Activated T-cell treated with anti-CD3 and anti-CD28 coated beads, Interleukin-2, amount 50 U/mL, for 72 hours (primary cell): ENCODE results near the gene PDE3B. TPM values are rescaled to one million over a fixed set of nuclear protein-coding genes. Genes with fewer than 3 reads are reported as not detected.
"Not testable (repeated sequence)": the region's sequence is repeated elsewhere in the genome, so short reads cannot be mapped to it uniquely, and the experiment has no call there.

Experiments used
- ATAC-seq, 2 donors: fragments of 150-1000 bp; cut with Tn5 transposase; replicated peaks in 1 of 2; 2 replicates each; pipeline ENCODE4 v1.10.0; 2021; ENCODE audit warnings: moderate library complexity in 2 of 2, mild to moderate bottlenecking in 1 of 2
- DNase-seq, 2 donors: peaks; one replicate each; pipeline ENCODE4 v3.0.0; 2021 to 2022; ENCODE audit warnings: mixed read lengths in 1 of 2
- H3K27ac Mint-ChIP-seq: one replicate; pipeline ENCODE4 v1.8.0; 2022; ENCODE audit warnings: mild to moderate bottlenecking, moderate library complexity, mixed read lengths
- H3K27me3 Mint-ChIP-seq: one replicate; pipeline ENCODE4 v1.8.0; 2022; ENCODE audit warnings: low read depth, mixed read lengths
- H3K36me3 Mint-ChIP-seq, 2 donors: one replicate each; pipeline ENCODE4 v1.8.0; 2022; ENCODE audit warnings: mixed read lengths in 2 of 2, mild to moderate bottlenecking in 1 of 2; ENCODE audit not compliant: insufficient read depth in 2 of 2
- H3K4me1 Mint-ChIP-seq: one replicate; pipeline ENCODE4 v1.8.0; 2022; ENCODE audit warnings: low read depth, mixed read lengths
- H3K4me3 Mint-ChIP-seq, 2 donors: one replicate each; pipeline ENCODE4 v1.8.0; 2022; ENCODE audit warnings: mild to moderate bottlenecking in 2 of 2, mixed read lengths in 2 of 2, moderate library complexity in 2 of 2
- H3K9me3 Mint-ChIP-seq, 2 donors: one replicate each; pipeline ENCODE4 v1.8.0; 2022; ENCODE audit warnings: mixed read lengths in 2 of 2
- total RNA-seq, 2 donors: library from RNA; stranded (reverse); gene quantifications; one replicate each; pipeline ENCODE4 v1.2.3, GENCODE V29; 2022

Gene PDE3B
- 10 to 100 TPM; 79.2 to 92.1 TPM for total RNA-seq

- Mint-ChIP-seq H3K4me3 (peak within 1 kb of the TSS; percentile 87 to 89), H3K36me3 (peaks cover 14 to 35% of the 10 kb centered on the region in 2 donors), H3K9me3 (no peaks in the 10 kb centered on the region), H3K4me1 (peaks cover 46% of the 10 kb centered on the region), H3K27ac (peak within 1 kb of the TSS; percentile 79), H3K27me3 (no peaks in the 10 kb centered on the region)
- DNase-seq, result peak; percentile 81 to 83
- ATAC-seq, result peak; percentile 77 to 81
Measured at GRCh38 chr11:14643697-14644225, at the start of gene PDE3B. Gene PDE3B (plus strand): TSS chr11:14643804. CDS start chr11:14644076, 272 bp downstream.

GRCh38 chr11:14595261-14595660 lies 48.3 kb upstream of the PDE3B start:
- Mint-ChIP-seq H3K36me3 (peaks cover 39 to 59% of the 10 kb centered on the region in 2 donors), H3K9me3 (peaks cover 19 to 23% of the 10 kb centered on the region in 2 donors), H3K4me1 (peaks cover 18% of the 10 kb centered on the region)
- not testable (repeated sequence) for ATAC-seq, H3K27me3 Mint-ChIP-seq, H3K27ac Mint-ChIP-seq, DNase-seq, H3K4me3 Mint-ChIP-seq

- Mint-ChIP-seq H3K36me3 (peaks cover 19 to 56% of the 10 kb centered on the region in 2 donors), H3K4me1 (peaks cover 11% of the 10 kb centered on the region), H3K9me3 (peaks cover 0 to 4% of the 10 kb centered on the region in 2 donors), H3K27me3 (no peaks in the 10 kb centered on the region), H3K4me3 (no peak overlapping the region), H3K27ac (no peak overlapping the region)
- DNase-seq (no peak), ATAC-seq (no peak)
Measured at GRCh38 chr11:14607713-14608112, 35.9 kb upstream of the PDE3B start.

DNA sequence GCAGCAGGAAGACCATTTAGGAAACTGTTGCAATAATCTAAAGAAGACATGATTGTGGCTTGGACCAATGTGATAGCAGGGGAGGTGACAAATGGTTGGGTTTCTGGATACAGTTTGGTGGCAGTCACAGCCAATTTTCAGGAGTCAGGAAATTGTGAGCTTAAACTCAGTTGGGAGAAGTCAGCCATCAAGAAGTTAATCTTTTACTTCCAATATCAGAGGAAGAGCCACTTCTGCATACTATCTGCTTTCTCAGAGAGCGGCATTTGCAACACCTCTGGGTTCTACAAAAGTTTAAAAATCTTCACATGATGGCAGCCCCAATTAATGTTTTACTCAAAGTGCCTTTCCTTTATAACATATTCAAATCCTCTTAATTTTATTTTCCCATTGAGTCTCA lies 33.7 kb upstream of the PDE3B start:
- Mint-ChIP-seq H3K4me1 (peaks cover 25% of the 10 kb centered on the region), H3K36me3 (peaks cover 18 to 52% of the 10 kb centered on the region in 2 donors), H3K27ac (no peak overlapping the region)

GRCh38 chr11:14611939-14612338 lies 31.7 kb upstream of the PDE3B start:
- Mint-ChIP-seq H3K4me1 (peaks cover 28% of the 10 kb centered on the region), H3K9me3 (peaks cover 0 to 1% of the 10 kb centered on the region in 2 donors), H3K4me3 (peak overlapping the region in 1 of 2 donors; percentile 31), H3K27me3 (no peaks in the 10 kb centered on the region), H3K36me3 (peaks cover 17 to 34% of the 10 kb centered on the region in 2 donors), H3K27ac (peak overlapping the region; percentile 56)
- ATAC-seq, result peak; percentile 95 to 96
- peak; percentile 35 to 45 for DNase-seq

More for the DNA sequence above, 33.7 kb upstream of the PDE3B start:
- DNase-seq (no peak), ATAC-seq (no peak)
- Mint-ChIP-seq H3K9me3 (peaks cover 0 to 4% of the 10 kb centered on the region in 2 donors), H3K4me3 (no peak overlapping the region), H3K27me3 (no peaks in the 10 kb centered on the region)

GRCh38 chr11:14612694-14613093 lies 30.9 kb upstream of the PDE3B start:
- Mint-ChIP-seq H3K4me1 (peaks cover 31% of the 10 kb centered on the region), H3K4me3 (no peak overlapping the region), H3K27ac (no peak overlapping the region), H3K9me3 (no peaks in the 10 kb centered on the region), H3K27me3 (no peaks in the 10 kb centered on the region), H3K36me3 (peaks cover 14 to 28% of the 10 kb centered on the region in 2 donors)
- DNase-seq (no peak), ATAC-seq (peak in 1 of 2 donors; percentile 40)

DNA sequence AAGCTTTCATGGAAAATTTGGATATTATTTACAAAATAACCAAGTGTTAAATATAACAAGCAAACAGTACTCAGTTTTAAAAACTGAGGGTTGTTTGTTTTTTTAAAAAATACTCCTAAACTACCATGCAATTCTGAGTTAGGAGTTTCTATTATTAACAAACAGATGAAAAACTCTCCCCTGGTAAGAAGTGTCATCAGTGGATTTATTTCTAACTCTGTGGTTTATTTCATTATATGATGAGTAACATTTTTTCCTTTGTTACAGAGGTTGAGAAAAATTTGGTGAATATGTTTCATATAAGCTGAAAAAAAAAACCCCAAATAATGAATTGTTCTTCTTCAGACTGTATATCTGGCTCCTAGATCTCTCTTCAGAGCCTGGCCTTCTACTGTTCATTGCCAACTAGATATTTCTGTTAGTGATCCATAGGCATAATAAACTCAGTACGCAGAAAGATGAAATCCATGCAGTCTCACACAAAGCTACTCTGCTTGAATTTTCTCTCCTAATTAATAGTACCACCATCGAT lies 29.4 kb upstream of the PDE3B start:
- no peak for ATAC-seq
- Mint-ChIP-seq H3K4me1 (peaks cover 37% of the 10 kb centered on the region), H3K27me3 (no peaks in the 10 kb centered on the region), H3K9me3 (no peaks in the 10 kb centered on the region), H3K36me3 (peaks cover 16 to 26% of the 10 kb centered on the region in 2 donors), H3K4me3 (no peak overlapping the region), H3K27ac (no peak overlapping the region)
- DNase-seq, result no peak

DNA sequence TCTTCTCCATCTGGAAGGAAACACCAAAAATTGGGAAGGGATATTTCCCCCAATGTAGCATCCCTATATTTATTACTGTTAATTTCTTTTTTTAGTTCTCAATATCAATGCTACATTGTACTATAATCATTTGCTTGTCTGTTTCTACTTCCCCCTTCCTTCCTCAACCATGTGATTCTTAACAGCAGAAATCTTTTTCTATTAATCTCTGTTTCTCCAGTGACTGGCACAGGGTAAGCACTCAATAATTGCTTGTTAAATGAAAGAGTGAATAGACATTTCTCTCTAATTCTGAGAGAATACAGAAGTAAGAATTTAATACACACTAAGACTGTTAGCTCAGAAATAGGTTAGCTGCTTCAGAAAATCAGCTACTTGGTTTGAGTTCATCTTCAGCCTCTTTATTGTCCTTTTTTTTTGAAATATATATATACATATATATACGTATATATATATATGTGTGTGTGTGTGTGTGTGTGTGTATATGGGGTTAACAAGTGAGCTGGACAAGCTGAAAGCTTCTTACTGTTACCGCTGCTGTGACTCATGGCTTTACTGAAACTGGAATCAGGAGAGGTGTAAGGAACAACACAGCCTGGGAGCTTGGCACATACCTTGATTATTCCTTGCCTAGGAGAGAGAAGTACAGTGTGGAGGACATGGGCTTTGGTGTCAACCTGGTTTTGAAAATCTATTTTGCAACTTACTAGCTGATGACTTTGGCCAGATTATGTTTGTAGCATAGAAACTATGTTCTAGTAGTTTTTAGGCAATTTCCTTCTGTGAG lies 26.2 kb upstream of the PDE3B start:
- no peaks in the 10 kb centered on the region for H3K9me3 Mint-ChIP-seq
- peaks cover 32% of the 10 kb centered on the region for H3K4me1 Mint-ChIP-seq
- H3K27me3 Mint-ChIP-seq, result no peaks in the 10 kb centered on the region
- ATAC-seq (no peak), DNase-seq (no peak)
- H3K36me3 Mint-ChIP-seq, result peaks cover 5 to 6% of the 10 kb centered on the region in 2 donors
- no peak overlapping the region for H3K27ac Mint-ChIP-seq
- H3K4me3 Mint-ChIP-seq, result no peak overlapping the region

- no peaks in the 10 kb centered on the region for H3K9me3 Mint-ChIP-seq
- no peaks in the 10 kb centered on the region for H3K27me3 Mint-ChIP-seq
- peaks cover 34% of the 10 kb centered on the region for H3K4me1 Mint-ChIP-seq
- ATAC-seq, result no peak
- DNase-seq, result no peak
- peak overlapping the region; percentile 66 for H3K27ac Mint-ChIP-seq
- peaks cover 5 to 6% of the 10 kb centered on the region in 2 donors for H3K36me3 Mint-ChIP-seq
- H3K4me3 Mint-ChIP-seq, result no peak overlapping the region
Measured at GRCh38 chr11:14618060-14618459, 25.5 kb upstream of the PDE3B start.

DNA sequence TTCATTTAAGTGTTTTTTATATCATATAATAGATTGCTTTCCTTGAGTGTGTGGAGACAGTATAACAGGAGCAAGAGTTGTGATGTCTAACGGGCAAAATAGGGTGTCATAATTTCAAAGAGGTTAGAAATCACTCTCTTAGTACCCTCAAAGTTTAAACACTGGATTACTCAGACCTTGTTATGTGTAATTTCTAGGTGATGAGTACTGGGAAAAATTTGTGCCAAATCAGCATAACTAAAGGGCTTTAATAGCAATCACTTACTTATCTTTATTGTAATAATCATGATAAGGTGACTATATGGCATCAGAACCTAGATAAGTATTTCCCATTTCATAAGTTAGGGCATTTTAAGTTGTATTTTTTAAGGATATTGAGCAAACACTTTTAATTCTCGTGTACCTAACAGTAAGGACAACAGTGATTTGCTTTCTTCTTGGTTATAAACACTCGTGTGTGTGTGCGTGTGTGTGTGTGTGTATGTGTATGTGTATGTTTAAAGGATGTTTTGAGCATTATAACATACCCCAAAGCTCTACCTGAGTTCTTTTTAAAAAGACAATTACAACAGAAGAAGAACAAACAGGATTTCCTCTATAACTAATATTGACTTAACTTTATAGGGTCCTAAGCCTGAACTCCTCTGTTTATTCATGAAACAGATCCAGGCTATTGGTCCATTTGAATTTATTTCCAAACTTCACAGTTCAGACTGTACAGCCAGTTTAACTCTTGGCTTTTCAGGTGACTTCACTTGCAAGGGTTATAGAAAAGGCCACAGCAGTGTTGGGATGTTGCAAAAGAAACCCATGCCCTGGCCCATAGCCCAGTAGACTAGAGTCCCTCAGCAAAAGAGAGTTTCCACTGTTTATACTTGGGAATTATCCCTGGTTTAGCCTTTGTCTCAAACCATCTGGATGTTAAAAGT lies 23.7 kb upstream of the PDE3B start:
- Mint-ChIP-seq H3K27ac (no peak overlapping the region), H3K27me3 (no peaks in the 10 kb centered on the region)

DNA sequence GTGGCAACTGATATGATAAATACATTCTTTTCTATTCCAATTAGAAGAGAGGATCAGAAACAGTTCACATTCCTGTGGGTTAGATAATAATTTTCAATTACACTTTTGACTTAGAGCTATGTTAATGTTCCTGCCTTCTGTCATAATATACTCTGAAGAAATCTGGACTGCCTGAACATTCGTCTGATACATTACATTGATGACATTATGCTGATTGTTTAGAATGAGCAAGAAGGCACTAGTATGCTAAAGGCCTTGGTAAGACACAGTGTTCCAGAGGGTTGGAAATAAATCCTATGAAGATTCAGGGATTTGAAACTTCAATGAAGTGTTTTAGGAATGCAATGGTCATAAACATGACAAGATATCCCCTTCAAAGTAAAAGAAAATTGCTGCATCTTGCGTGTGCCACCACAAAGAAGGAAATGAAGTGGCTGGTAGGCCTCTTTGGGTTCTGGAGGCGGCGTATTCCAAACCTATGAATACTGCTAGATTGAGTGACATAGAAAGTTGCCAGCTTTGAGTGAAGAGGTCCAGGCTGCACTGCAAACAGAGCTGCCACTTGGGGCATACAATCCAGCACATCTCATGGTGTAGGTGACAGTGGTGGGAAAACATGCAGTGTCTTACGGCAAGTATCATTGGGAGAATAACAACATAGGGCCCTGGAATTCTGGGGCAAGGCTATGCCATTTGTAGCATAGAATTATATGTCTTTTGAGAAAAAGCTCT lies 21.2 kb upstream of the PDE3B start:
- ATAC-seq, result peak; percentile 66 to 70
- peak in 1 of 2 donors; percentile 15 for DNase-seq
- no peak overlapping the region for H3K27ac Mint-ChIP-seq
- no peaks in the 10 kb centered on the region for H3K9me3 Mint-ChIP-seq
- H3K27me3 Mint-ChIP-seq, result no peaks in the 10 kb centered on the region
- no peak overlapping the region for H3K4me3 Mint-ChIP-seq
- peaks cover 3 to 11% of the 10 kb centered on the region in 2 donors for H3K36me3 Mint-ChIP-seq
- peaks cover 48% of the 10 kb centered on the region for H3K4me1 Mint-ChIP-seq

More for the DNA sequence above, 23.7 kb upstream of the PDE3B start:
- Mint-ChIP-seq H3K9me3 (no peaks in the 10 kb centered on the region), H3K4me3 (no peak overlapping the region), H3K36me3 (peaks cover 6 to 9% of the 10 kb centered on the region in 2 donors), H3K4me1 (peaks cover 33% of the 10 kb centered on the region)
- DNase-seq, result no peak
- ATAC-seq, result peak; percentile 39 to 60

GRCh38 chr11:14623036-14623435 lies 20.6 kb upstream of the PDE3B start:
- no peak overlapping the region for H3K4me3 Mint-ChIP-seq
- no peaks in the 10 kb centered on the region for H3K9me3 Mint-ChIP-seq
- H3K4me1 Mint-ChIP-seq, result peaks cover 48% of the 10 kb centered on the region
- no peaks in the 10 kb centered on the region for H3K27me3 Mint-ChIP-seq
- no peak for DNase-seq
- H3K36me3 Mint-ChIP-seq, result peaks cover 4 to 13% of the 10 kb centered on the region in 2 donors
- H3K27ac Mint-ChIP-seq, result peak overlapping the region; percentile 25
- ATAC-seq, result peak; percentile 20 to 45
